CD4-positive, alpha-beta T cell treated with Interleukin-6 for 4 hours (primary cell): Measurements from ENCODE around the gene PHKA1.
"Not testable (repeated sequence)": the region's sequence is repeated elsewhere in the genome, so short reads cannot be mapped to it uniquely, and the experiment has no call there.

Source experiments
- DNase-seq: peaks from one replicate; pipeline ENCODE4 v3.0.0-alpha.2; 2020; ENCODE audit warnings: mixed read lengths

Gene PHKA1

DNA sequence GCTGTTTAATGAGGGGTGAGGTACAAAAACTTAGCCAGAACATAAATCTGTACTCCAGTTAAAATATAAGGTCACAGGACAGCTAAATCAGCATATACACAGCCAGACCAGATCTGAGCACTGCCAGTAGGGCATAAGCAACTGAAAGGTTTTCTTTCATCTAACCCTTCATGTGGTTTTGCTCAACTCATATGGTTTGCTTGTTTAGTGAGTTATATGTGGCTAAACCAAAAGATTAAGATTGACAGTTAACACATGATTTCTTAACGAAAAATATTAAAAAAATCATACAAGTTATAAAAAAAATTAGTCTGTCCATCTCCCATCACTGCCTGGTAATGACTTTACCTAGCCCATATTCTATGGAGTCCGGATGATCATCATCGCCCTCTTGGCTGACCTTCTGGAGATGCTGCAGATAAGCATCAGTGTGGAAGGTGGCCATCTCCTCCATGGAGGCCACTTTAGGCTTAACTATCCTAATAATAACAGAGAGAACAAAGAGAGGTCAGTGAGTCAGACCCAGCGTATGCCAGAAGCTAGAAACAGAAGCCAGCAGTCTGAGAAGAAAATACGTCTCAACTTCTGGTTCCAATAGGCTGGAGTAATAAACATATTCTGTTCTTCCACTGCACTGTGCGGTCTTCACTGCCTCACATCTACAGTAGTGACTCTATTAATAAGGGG, 145.6 kb downstream of the PHKA1 start:
- DNase-seq, result no peak

DNA sequence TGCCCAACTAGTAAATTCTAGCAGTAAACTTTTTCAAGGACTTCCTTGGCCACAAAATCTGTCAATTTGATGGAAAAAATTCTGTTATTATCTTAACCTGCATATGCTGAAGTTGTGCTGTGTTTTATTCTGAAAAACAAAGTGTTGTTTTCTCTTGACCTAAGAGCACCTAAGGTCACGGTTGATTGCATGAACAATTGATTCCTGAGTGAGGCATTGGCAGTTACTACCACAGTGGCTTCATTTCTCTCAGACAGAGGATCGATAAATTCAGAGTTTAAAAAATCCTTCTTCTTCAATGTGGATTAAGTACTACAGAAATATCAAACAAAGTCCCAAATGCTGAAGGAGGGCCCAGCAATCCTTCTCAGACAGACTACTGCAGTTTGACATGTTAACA, 147.7 kb downstream of the PHKA1 start:
- no peak for DNase-seq

DNA sequence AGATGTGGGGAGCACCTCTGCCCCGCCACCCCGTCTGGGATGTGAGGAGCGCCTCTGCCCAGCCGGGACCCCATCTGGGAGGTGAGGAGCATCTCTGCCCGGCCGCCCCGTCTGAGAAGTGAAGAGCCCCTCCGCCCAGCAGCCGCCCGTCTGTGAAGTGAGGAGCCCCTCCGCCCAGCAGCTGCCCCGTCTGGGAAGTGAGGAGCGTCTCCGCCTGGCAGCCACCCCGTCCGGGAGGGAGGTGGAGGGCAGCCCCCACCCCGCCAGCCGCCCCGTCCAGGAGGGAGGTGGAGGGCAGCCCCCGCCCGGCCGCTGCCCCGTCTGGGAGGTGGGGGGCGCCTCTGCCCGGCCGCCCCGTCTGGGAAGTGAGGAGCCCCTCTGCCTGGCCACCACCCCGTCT, 154.5 kb downstream of the PHKA1 start:
- not testable (repeated sequence) for DNase-seq

DNA sequence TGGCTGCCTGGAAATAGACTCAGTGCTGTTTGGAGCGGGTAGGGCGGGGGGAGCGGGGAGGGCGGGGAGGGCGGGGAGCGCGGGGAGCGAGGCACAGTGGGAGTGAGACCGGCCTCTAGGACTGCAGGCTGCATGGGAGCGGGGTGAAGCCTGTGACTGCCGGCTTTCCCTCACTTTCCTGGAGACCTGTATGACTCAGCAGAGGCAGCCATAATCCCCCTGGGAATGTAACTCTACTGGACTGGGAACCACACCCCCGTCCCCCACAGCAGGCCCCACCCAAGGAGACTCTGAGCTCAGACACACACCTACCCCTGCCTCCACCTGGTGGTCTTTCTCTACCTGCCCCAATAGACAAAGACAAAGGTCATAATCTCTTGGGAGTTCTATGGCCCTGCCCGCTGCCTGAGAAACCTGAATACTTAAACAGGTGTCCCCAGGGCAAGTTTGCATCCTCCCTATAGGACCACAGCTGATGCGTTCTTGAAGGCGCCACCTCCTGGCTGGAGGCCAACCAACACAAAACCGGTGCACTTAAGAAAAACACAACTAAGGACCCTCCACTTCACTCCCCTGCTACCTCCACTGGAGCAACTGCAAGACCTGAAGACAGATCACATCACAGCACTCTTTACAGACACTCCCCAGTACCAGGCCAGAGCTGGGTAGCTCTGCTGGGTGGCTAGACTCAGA, 159.5 kb downstream of the PHKA1 start:
- DNase-seq, result no peak

DNA sequence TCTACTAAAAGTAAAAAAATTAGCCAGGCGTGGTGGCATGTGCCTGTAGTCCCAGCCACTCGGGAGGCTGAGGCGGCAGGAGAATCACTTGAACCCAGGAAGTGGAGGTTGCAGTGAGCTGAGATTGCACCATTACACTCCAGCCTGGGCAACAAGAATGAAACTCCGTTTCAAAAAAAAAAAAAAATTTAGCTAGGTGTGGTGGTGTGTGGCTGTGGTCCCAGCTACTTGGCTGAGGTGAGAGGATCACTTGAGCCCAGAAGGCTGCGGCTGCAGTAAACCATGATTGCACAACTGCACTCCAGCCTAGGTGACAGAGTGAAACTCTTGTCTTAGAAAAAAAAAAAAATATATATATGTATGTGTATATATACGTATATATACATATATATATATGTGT, 161.7 kb downstream of the PHKA1 start:
- not testable (repeated sequence) for DNase-seq

DNA sequence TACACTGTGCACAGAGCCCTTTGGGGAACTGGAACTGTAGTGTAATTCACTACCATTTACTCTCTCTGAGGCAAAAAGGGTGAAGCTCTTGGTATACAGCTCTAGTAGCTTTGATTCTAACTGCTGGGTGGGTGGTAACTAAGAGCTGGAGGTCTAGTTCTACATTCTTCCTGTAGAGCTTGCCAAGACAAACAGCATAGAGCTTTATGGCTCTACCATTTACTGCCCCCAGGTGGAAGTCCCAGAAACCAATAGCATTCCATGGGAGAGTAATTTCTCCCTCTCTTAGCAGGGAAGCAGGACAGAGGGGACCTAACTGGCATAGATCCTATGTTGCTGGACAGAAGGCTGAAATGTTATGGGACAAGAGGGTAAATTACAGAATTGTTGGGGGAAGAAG, 168.1 kb downstream of the PHKA1 start:
- DNase-seq, result no peak

DNA sequence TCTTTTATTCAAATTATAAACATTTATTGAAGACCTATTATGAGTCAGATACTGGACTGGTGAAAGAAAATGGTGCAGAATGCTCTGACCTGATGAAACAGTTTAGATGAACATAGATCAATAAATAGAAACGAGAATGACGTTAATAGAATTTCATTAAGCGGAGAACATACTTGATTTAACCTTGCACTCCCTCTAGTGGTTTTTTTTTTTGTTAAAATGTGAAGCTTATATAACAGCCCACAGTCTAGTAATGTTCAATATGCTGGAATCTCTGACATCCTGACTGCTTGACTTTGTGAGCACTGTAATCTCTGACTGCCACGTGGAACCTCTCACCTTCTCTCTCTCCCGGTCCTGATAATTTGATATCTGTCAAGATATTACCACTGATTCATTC, 173.8 kb downstream of the PHKA1 start:
- DNase-seq, result no peak

GRCh38 chrX:72539822-72540221, 174.3 kb downstream of the PHKA1 start:
- no peak for DNase-seq

DNA sequence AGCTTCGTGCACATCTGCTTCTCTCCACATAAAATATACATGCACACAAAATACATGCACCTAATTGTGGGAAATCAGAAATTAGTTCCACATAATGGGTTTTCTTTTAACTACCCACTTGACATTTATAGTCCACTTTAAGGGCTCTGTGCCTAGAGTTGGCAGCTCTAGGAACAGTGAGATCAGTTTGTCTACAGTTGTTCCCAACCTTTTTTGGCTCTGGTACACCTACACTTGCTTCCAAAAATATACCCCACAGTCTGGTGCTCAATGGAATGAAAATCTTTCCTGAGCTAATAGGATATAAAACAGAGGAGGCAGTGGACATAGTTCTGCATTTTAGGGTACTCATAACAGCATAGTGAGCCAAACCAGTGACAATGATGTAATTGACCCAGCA, 177.6 kb downstream of the PHKA1 start:
- DNase-seq, result no peak

- DNase-seq, result no peak
Measured at GRCh38 chrX:72532366-72532765, 181.7 kb downstream of the PHKA1 start.
